ENCODE data around the gene SRGAP1. TPM values are rescaled to one million over a fixed set of nuclear protein-coding genes. Genes with fewer than 3 reads are reported as not detected.
"Not testable (repeated sequence)": the region's sequence is repeated elsewhere in the genome, so short reads cannot be mapped to it uniquely, and the experiment has no call there.

Gene SRGAP1
- total and polyA plus RNA-seq, 9 donors = 4.7 to 10.5 (median 5.7) TPM

DNA sequence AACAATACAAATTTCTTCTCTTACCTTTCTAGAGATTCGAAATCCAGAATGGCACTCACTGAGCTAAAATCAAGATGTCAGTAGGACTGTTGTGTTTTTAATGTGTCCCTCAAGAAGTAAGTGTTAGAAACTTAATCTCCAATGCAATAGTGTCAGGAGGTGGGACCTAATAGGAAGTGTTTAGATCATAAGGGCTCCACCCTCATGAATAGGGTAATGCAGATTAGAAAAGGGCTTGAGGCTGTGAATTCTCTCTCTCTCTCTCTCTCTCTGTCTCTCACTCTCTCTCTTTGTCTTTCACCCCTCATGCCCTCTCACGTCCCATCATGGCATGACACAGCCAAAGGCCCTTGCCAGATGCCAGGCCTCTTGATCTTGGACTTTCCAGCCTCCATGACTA lies 15.6 kb upstream of the SRGAP1 start:
- Histone ChIP-seq H3K36me3 (ENCODE audit: control insufficient read depth, insufficient read depth, low read length) (no peaks in the 10 kb centered on the region), H3K4me1 (ENCODE audit: control insufficient read depth, insufficient read depth, low read length) (no peaks in the 10 kb centered on the region), H3K9me3 (replicated peaks; ENCODE audit: control insufficient read depth, low read depth, low read length) (peaks cover 2% of the 10 kb centered on the region), H3K4me3 (ENCODE audit: low read length) (no peak overlapping the region), H3K27ac (ENCODE audit: low read length) (no peak overlapping the region), H3K27me3 (ENCODE audit: control insufficient read depth, insufficient read depth, low read length) (no peaks in the 10 kb centered on the region)
- whole genome bisulfite sequencing (ENCODE audit: insufficient coverage) = no CpG with 5 or more reads among the region's 2 CpGs
- no peak for DNase-seq

DNA sequence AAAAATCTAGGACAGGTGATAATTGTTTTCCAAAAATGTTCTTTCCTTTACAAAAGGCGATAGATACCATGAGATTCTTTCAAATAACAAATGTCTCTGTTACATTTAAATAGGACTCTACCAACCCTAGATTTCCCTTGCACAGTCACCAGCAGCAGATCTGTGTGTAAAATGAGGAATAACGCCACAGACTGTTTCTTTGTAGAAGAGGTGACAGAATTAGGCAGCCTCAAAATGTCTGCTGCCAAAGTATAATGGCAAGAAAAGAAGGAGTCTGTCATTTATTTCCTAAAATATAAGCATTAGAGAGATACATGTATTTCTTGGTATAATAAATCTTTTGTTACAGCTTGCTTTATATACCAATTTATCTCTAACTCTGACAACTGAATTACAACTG lies 8.5 kb upstream of the SRGAP1 start:
- Histone ChIP-seq H3K4me3 (ENCODE audit: low read length) (no peak overlapping the region), H3K4me1 (ENCODE audit: control insufficient read depth, insufficient read depth, low read length) (no peaks in the 10 kb centered on the region), H3K27me3 (ENCODE audit: control insufficient read depth, insufficient read depth, low read length) (no peaks in the 10 kb centered on the region), H3K9me3 (replicated peaks; ENCODE audit: control insufficient read depth, low read depth, low read length) (no peaks in the 10 kb centered on the region), H3K27ac (ENCODE audit: low read length) (no peak overlapping the region), H3K36me3 (ENCODE audit: control insufficient read depth, insufficient read depth, low read length) (no peaks in the 10 kb centered on the region)
- DNase-seq = no peak
- no CpG with 5 or more reads among the region's 2 CpGs for WGBS (ENCODE audit: insufficient coverage)

DNA sequence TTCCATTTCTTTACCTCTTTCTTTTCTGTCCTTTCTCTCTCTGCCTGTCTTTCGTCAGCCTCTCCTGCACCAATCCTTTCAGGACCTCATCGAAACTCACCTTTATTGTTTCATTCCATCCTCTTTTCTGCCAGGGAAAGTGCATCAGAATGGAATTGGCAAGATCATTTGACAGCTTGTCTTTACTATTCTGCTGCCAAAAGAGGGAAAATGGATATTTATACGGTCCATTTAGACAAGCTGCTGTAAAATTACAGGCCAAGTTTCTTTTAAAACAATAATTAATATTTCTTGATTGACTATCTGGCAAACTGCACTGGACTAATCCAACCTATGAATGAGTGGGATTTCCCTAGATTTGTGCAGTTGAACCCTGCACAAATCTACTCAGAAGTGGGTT lies 7.6 kb upstream of the SRGAP1 start:
- no peak for DNase-seq
- Histone ChIP-seq H3K27ac (ENCODE audit: low read length) (no peak overlapping the region), H3K4me1 (ENCODE audit: control insufficient read depth, insufficient read depth, low read length) (no peaks in the 10 kb centered on the region), H3K4me3 (ENCODE audit: low read length) (no peak overlapping the region), H3K27me3 (ENCODE audit: control insufficient read depth, insufficient read depth, low read length) (no peaks in the 10 kb centered on the region), H3K36me3 (ENCODE audit: control insufficient read depth, insufficient read depth, low read length) (no peaks in the 10 kb centered on the region), H3K9me3 (replicated peaks; ENCODE audit: control insufficient read depth, low read depth, low read length) (no peaks in the 10 kb centered on the region)
- WGBS (ENCODE audit: insufficient coverage) = 86% methylated on average over 1 of the region's 3 CpGs

DNA sequence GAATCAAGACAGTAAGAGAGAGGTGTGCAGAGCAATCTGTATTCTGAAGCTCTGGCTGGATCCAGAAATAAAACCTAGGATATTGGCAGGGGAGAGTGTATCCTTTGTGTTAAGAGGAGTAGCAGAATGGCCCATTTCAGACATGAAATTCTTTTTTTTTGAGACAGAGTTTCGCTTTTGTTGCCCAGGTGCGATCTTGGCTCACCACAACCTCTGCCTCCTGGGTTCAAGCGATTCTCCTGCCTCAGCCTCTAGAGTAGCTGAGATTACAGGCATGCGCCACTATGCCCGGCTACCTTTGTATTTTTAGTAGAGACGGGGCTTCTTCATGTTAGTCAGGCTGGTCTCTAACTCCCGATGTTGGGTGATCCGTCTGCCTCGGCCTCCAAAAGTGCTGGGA lies 6.1 kb upstream of the SRGAP1 start:
- Histone ChIP-seq H3K27me3 (ENCODE audit: control insufficient read depth, insufficient read depth, low read length) (peaks cover 2% of the 10 kb centered on the region), H3K27ac (ENCODE audit: low read length) (no peak overlapping the region), H3K4me3 (ENCODE audit: low read length) (no peak overlapping the region), H3K9me3 (replicated peaks; ENCODE audit: control insufficient read depth, low read depth, low read length) (no peaks in the 10 kb centered on the region), H3K4me1 (ENCODE audit: control insufficient read depth, insufficient read depth, low read length) (no peaks in the 10 kb centered on the region), H3K36me3 (ENCODE audit: control insufficient read depth, insufficient read depth, low read length) (no peaks in the 10 kb centered on the region)
- no peak for DNase-seq
- 93% methylated on average over 7 of the region's 9 CpGs for WGBS (ENCODE audit: insufficient coverage)

DNA sequence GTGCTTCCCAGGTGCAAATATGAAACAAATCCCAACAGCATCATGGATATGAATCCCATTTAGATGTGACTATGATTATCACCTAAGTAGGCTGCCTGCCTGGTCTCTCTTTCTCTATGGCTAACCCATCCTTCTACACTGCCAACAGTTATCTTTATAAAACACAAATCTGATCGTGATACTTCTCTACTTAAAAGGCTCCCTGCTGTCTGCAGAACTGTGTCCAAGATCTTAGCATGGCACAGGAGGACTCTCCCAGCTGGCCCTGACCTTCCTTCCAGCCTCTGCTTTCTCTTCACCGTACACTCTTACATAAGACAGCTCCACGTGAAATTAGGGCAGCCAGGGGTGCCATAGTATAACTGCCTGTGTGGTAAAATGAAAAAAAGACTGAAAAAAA lies 3.5 kb upstream of the SRGAP1 start:
- no peak overlapping the region for H3K27ac ChIP-seq (ENCODE audit: low read length)
- H3K9me3 ChIP-seq (replicated peaks; ENCODE audit: control insufficient read depth, low read depth, low read length) = no peaks in the 10 kb centered on the region
- peaks cover 7% of the 10 kb centered on the region for H3K4me1 ChIP-seq (ENCODE audit: control insufficient read depth, insufficient read depth, low read length)
- no peak overlapping the region for H3K4me3 ChIP-seq (ENCODE audit: low read length)
- DNase-seq = no peak
- H3K36me3 ChIP-seq (ENCODE audit: control insufficient read depth, insufficient read depth, low read length) = no peaks in the 10 kb centered on the region
- H3K27me3 ChIP-seq (ENCODE audit: control insufficient read depth, insufficient read depth, low read length) = peaks cover 2% of the 10 kb centered on the region
- WGBS (ENCODE audit: insufficient coverage) = 75% methylated on average over 1 of the region's 3 CpGs

DNA sequence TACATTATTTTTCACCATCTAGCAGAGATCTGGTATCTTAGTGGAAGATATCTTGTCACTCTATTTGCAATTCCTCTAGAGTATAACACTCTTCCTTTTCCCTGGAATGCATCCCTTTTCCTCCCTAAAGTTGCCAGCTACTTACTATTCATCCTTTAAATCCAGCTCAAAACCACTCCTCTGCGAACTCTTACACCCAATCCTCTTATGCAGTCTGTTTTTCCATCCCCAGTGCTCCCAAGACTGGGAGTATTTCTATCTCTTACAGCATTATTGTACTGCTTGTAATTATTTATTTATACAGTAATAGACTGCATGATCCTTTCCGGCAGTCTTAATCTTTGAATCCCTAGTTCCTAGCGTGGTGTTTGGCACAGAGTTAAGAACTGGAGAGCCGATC lies 2.9 kb upstream of the SRGAP1 start:
- Histone ChIP-seq H3K27me3 (ENCODE audit: control insufficient read depth, insufficient read depth, low read length) (peaks cover 2% of the 10 kb centered on the region), H3K27ac (ENCODE audit: low read length) (no peak overlapping the region), H3K4me1 (ENCODE audit: control insufficient read depth, insufficient read depth, low read length) (peaks cover 7% of the 10 kb centered on the region), H3K36me3 (ENCODE audit: control insufficient read depth, insufficient read depth, low read length) (no peaks in the 10 kb centered on the region), H3K9me3 (replicated peaks; ENCODE audit: control insufficient read depth, low read depth, low read length) (no peaks in the 10 kb centered on the region), H3K4me3 (ENCODE audit: low read length) (no peak overlapping the region)
- 73% methylated on average over 2 of the region's 4 CpGs for WGBS (ENCODE audit: insufficient coverage)
- DNase-seq = no peak

DNA sequence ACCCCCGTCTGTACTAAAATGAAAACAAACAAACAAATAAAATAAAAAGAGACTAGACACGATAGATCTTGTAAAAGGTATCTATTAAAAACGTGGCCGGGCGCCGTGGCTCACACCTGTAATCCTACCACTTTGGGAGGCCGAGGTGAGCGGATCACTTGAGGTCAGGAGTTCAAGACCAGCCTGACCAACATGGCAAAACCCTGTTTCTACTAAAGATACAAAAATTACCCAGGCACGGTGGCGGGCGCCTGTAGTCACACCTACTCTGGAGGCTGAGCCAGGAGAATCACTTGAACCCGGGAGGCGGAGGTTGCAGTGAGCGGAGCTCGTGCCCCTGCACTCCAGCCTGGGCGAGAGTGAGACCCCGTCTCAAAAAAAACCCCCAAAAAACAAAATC lies 1.8 kb upstream of the SRGAP1 start:
- not testable (repeated sequence) for H3K4me1 ChIP-seq (ENCODE audit: control insufficient read depth, insufficient read depth, low read length); DNase-seq; H3K4me3 ChIP-seq (ENCODE audit: low read length); H3K27ac ChIP-seq (ENCODE audit: low read length); H3K36me3 ChIP-seq (ENCODE audit: control insufficient read depth, insufficient read depth, low read length); H3K27me3 ChIP-seq (ENCODE audit: control insufficient read depth, insufficient read depth, low read length); H3K9me3 ChIP-seq (replicated peaks; ENCODE audit: control insufficient read depth, low read depth, low read length)
- 90% methylated on average over 6 of the region's 17 CpGs for whole genome bisulfite sequencing (ENCODE audit: insufficient coverage)

DNA sequence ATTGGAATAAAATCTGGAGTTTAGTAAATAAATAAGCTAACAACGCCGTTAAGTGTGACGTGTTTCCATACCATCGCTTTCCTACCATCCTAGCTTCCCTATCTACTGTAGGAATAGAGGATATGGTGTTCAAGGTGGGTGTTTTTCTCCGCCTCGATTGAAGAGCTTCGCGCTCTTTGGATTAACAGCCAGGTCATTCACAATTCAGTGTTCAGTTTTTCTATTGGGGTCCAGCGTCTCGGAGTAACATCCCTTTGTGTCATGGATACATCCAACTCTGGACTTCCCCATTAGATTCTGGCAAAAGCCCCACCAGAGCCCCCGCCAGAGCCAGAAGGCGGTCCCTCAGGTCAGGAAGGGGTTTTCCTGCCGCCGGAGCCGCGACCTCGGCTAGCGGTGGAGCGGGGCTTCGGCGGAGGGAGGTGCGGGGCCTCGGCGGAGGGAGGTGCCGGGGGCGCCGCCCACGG lies 1.2 kb upstream of the SRGAP1 start:
- Histone ChIP-seq H3K9me3 (replicated peaks; ENCODE audit: control insufficient read depth, low read depth, low read length) (no peaks in the 10 kb centered on the region), H3K4me1 (ENCODE audit: control insufficient read depth, insufficient read depth, low read length) (peaks cover 9% of the 10 kb centered on the region), H3K27me3 (ENCODE audit: control insufficient read depth, insufficient read depth, low read length) (peaks cover 2% of the 10 kb centered on the region), H3K27ac (ENCODE audit: low read length) (peak overlapping the region; percentile 81), H3K36me3 (ENCODE audit: control insufficient read depth, insufficient read depth, low read length) (no peaks in the 10 kb centered on the region), H3K4me3 (ENCODE audit: low read length) (peak overlapping the region; percentile 90)
- DNase-seq = no peak
- under 1% methylated on average over 20 of the region's 28 CpGs for WGBS (ENCODE audit: insufficient coverage)

DNA sequence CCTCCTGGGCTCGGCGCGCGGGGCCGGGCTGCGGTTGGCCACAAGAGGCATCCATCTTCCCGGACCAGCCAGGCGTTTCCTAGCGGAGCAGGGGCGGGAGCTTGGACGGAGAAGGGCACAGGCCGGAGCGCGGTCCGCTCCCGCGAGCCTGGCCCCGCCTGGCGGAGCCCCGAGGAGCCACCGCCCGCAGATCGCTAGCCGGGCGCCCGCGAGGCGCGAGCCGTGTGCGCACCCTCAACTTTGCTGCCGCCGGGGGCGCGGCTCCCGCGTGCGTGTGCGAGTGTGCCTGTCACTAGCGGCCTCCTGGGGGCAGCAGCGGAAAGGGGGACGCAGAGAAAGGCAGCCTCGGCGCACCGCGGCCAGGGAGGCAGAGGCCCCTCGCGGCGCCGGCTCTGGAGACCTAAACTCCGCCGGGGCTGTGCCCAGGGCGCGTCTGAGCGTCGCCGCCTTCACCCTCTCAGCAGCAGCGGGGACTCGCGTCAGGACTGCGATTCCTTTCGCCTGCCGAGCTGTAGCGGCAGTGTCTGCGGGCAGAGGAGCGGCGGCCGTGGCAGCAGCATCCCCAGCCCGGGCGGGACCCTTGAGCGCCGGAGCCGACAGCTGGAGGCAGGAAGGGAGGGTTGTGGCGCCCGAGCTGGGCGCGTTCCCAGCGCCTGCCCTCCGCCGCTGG lies 644 bp upstream of the SRGAP1 start:
- Histone ChIP-seq H3K4me1 (ENCODE audit: control insufficient read depth, insufficient read depth, low read length) (peaks cover 9% of the 10 kb centered on the region), H3K4me3 (ENCODE audit: low read length) (peak overlapping the region; percentile 90), H3K36me3 (ENCODE audit: control insufficient read depth, insufficient read depth, low read length) (no peaks in the 10 kb centered on the region), H3K9me3 (replicated peaks; ENCODE audit: control insufficient read depth, low read depth, low read length) (no peaks in the 10 kb centered on the region), H3K27ac (ENCODE audit: low read length) (peak overlapping the region; percentile 83), H3K27me3 (ENCODE audit: control insufficient read depth, insufficient read depth, low read length) (peaks cover 2% of the 10 kb centered on the region)
- DNase-seq = peak; percentile 97
- under 1% methylated on average over 80 of the region's 80 CpGs for WGBS (ENCODE audit: insufficient coverage)

DNA sequence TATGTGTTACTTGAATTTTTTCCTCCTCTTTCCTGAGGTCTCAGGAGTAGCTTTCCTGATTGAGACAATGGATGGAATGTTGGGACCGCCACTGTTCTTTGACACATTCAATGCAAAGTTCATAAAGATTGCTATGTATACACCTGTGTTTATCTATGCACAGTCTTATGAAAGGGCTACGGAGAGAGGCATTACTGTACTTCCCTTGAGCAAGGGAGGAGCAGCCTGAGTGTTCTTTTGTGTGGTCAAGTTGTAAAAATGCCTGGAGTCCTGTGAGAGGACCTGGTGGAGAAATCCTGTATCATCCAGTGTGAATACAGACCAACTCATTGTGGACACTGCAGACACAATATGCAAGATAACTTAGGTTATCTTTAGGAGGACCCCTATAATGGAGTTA lies 1.2 kb downstream of the SRGAP1 start:
- H3K9me3 ChIP-seq (replicated peaks; ENCODE audit: control insufficient read depth, low read depth, low read length) = no peaks in the 10 kb centered on the region
- peak overlapping the region; percentile 13 for H3K27ac ChIP-seq (ENCODE audit: low read length)
- 33% methylated on average over 1 of the region's 2 CpGs for WGBS (ENCODE audit: insufficient coverage)
- H3K27me3 ChIP-seq (ENCODE audit: control insufficient read depth, insufficient read depth, low read length) = peaks cover 2% of the 10 kb centered on the region
- peak overlapping the region; percentile 90 for H3K4me3 ChIP-seq (ENCODE audit: low read length)
- peak; percentile 32 for DNase-seq
- peaks cover 9% of the 10 kb centered on the region for H3K4me1 ChIP-seq (ENCODE audit: control insufficient read depth, insufficient read depth, low read length)
- H3K36me3 ChIP-seq (ENCODE audit: control insufficient read depth, insufficient read depth, low read length) = no peaks in the 10 kb centered on the region

Measured in muscle of leg (tissue), 11 donors.